CD4-positive, alpha-beta T cell treated with Interferon alpha-2 for 1 hour (primary cell): ENCODE measurements around the gene TPGS1.

Experiments used
- DNase-seq, 2 donors: peaks; one replicate each; pipeline ENCODE4 v3.0.0-alpha.2; 2020 to 2022

The TPGS1 gene, protein sequence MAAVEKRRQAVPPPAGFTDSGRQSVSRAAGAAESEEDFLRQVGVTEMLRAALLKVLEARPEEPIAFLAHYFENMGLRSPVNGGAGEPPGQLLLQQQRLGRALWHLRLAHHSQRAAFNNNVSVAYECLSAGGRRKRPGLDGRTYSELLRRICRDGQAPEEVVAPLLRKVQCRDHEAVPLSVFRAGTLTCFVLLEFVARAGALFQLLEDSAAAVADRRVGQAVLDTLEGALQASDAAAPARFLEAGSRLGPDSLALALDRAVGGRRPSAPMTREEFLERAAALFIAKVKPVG

GRCh38 chr19:507286-508203, at the start of gene TPGS1:
TPGS1 (plus strand) TSS chr19:507497; CDS start chr19:507507, 10 bp downstream.
- DNase-seq: peak; percentile 63 to 78

GRCh38 chr19:457636-458035, 49.7 kb upstream of the TPGS1 start:
- no peak for DNase-seq

DNA sequence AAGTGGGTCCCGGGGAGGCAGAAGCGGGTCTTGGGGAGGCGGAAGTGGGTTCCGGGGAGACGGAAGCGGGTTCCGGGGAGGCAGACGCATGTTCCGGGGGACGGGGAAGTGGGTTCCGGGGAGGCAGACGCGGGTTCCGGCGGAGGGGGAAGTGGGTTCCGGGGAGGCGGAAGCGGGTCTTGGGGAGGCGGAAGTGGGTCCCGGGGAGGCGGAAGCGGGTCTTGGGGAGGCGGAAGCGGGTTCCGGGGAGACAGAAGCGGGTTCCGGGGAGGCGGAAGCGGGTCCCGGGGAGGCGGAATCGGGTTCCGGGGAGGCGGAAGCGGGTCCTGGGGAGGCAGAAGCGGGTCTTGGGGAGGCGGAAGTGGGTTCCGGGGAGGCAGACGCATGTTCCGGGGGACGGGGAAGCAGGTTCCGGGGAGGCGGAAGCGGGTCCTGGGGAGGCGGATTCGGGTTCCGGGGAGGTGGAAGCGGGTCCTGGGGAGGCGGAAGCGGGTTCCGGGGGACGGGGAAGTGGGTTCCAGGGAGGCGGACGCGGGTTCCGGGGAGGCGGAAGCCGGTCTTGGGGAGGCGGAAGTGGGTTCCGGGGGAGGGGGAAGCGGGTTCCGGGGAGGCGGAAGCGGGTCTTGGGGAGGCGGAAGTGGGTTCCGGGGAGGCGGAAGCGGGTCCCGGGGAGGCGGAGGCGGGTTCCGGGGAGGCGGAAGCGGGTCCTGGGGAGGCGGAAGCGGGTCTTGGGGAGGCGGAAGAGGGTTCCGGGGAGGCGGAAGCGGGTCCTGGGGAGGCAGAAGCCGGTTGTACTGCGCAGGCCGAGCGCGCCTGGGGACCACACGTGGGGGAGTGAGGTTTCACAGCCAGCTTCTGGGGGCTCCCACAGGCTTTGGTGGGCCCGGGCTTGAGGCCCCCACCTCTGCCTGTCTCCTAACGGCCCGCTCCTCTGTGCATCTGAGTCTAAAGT, 48.9 kb upstream of the TPGS1 start:
- DNase-seq: no peak

GRCh38 chr19:459724-460511, 47.4 kb upstream of the TPGS1 start:
- no peak for DNase-seq

DNA sequence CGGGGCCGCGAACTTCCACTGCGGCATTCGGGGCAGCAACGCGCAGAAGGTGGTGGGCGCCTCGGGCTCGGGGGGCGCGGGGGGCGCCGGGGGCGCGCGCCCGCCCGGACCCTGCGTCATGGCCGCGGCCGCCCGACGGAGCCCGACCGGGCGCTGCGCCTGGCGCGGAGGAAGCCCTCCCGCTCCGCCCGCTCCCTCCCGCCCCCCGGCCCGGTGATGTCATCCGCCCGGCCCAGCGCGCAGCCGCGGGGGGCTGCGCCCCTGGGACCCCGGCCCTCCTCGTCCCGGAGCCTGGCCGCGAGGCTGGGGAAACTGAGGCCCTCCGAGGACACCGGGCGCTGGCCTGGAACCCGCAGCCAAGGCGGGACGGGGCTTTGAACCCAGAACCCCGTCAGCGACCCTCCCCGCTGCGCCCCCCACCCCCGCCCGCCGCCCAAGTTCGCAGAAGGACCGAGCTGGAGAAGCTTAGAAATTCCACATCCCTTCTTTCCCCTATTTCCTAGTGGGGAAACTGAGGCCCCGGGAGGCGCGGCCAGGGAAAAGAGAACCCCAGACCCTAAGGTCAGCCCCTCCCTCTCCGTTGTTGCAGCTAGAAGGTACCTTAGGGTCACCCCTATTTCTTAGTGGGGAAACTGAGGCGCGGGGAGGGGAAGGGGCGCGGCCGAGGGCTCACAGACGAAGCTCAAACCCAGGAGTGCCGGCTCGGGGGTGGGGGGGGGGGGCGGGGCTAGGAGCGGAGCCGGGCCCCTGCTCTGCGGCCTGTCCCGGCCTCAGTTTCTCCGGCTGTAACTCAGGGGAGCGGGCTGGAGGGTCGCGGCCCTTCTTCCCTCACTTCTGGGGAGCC, 46.2 kb upstream of the TPGS1 start, which contains the start of gene SHC2:
Gene SHC2 (minus strand): TSS at position 157 of the 844 bp plus-strand sequence. CDS start 37 bp downstream, at position 120.
- DNase-seq: no peak

GRCh38 chr19:461721-462551, 45.4 kb upstream of the TPGS1 start:
- no peak for DNase-seq

- no peak for DNase-seq
Observed at GRCh38 chr19:463483-464207, 43.7 kb upstream of the TPGS1 start.

DNA sequence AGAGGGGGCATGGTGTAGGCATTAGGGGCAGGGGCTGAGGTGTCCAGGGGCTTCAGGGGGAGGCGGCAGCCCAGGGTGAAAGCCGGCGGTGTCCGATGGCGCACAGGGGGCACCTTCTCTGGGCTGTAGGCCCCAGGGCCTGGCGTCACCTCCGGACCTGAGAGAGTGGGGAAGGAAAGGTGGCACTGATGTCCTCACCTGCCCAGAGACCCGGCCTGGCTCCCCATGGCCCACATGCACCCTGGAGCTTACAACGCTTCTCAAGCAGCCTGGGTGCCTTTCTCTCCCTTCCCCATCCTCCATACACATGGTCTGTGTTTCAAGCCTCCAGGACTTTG, 43.1 kb upstream of the TPGS1 start:
- DNase-seq: no peak

DNA sequence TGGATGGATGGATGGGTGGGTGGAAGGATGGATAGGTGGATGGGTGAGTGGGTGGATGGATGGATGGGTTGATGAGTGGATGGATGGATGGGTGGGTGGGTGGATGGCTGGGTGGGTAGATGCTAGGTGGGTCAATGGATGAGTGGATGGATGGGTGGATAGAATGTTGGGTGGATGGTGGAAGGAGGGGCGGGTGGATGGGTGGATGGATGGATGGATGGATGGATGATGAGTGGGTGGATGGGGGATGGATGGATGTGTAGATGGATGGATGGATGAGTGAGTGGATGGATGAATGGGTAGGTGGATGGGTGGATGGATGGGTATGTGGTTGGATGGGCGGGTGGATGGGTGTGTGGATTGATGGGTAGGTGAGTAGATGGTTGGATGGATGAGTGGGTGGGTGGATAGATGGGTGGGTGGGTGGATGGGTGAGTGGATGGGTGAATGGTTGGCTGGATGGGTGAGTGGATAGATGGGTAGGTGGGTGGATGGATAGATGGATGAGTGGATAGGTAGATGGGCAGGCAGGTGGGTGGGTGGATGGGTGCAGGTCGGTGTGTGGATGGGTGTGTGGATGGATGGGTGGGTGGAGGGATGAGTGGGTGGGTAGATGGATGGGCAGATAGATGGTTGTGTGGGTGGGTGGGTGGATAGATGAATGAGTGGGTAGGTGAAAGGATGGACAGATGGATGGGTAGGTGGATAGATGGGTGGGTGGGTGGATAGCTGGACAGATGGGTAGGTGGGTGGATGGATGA, 42.1 kb upstream of the TPGS1 start:
- DNase-seq: no peak

DNA sequence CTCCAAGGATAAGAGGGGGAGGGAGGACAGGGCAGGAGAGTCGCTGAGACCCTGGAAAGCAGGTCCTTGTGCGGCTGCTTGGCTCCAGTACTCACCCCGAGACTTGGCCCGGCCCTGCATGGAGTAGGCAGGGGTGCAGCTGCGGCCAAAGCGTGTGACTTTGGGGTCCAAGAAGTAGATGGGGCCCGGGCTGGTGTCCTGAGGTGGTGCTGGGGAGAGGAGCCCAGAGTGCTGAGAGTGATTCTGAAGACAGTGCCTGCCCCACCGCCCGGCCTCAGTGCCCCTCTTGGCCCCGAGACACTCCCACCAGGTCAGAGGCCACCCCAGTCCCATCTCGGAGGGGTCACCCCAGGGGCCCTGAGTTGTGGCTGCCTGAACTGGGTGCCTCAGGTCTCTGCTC, 39.7 kb upstream of the TPGS1 start:
- no peak for DNase-seq

DNA sequence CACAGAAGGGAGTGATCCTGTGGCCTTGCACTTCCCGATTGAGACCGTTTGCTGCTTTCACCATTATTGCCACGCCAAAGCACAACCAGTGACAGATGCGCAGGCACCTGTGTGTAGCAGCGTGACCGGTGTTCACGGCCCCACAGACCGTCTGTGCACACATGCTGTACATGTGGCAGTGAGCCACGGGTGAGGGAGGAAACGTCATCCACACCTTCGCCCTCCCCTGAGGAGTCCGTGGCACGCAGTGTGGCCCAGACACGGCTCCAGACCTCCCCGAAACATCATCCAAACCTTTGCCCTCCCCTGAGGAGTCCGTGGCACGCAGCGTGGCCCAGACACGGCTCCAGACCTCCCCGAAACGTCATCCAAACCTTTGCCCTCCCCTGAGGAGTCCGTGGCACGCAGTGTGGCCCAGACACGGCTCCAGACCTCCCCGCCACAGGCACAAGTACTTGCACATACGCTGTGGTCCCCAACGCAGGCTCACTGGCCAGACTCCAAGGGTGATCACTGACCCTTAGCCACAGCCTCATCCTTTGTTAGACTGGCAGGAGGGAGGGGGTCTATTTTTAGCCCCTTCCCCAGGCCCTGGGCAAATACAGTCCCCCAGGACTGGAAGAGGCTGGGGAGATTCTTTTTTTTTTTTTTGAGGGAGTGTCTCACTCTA, 38.6 kb upstream of the TPGS1 start:
- no peak for DNase-seq

DNA sequence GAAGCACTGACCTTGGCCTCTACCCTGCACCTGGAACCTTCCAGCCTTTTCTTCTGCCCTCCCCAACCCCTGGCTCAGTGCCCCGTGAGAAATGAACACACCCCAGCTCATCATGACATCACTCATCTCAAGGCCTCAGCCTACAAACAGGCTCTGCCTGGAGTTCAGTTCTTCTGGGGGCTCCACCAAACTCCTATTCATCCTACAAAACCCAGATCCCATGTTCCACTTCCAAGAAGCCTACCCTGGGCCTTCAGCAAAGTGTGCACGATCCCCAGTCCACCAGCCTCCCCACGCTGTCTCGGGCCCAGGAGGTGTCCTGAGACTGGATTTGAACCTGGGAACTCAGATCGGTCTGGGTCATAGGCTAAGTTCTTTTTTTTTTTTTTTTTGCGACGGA, 37.5 kb upstream of the TPGS1 start:
- no peak for DNase-seq

- no peak for DNase-seq
Observed at GRCh38 chr19:470701-471100, 36.6 kb upstream of the TPGS1 start.

GRCh38 chr19:472005-472858, 35.1 kb upstream of the TPGS1 start:
- DNase-seq: no peak

DNA sequence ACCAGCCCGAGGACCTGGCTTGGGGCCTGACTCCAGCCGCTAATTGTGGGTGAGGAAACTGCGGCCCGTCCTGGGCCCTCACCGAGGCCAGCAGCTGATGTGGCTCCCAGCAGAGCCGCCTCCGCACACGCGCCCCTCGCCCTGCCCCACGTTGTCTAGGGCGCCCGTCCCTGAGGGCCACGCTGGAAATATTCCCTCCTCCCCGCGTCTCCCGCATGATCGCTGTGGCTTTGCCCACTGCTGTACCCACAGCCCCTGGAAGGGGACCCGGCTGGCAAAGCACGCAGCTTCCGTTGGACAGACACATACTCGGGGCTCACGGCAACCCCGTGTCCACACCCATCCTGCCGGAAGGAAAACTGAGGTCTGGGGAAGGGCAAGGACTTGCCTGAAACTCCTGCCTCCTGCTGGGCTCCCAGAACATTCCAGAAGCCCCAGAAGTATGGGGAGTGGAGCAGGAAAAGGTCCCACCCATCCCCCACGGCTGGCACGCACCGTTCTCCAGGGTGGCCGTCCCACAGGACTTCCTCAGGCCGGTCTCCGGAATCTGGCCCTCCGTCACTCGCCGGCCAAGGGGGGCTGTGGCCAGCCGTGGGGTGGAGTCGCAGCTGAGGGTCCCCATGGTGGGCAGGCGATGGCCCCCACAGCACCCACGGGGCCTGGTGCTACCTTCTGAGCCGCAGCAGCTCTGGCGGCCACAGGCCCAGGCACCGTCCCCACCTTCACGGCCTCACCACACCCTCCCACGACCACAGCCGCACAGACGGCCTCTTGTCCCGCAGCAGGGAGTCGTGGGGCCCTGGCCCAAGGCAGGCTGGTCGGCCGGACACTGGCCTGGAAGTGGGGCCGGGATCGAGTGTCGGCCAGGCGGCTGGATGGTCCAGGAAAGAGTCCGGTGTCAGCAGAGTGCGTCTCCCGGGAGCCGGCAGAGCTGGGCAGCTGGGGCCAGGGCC, 32.9 kb upstream of the TPGS1 start:
- no peak for DNase-seq

DNA sequence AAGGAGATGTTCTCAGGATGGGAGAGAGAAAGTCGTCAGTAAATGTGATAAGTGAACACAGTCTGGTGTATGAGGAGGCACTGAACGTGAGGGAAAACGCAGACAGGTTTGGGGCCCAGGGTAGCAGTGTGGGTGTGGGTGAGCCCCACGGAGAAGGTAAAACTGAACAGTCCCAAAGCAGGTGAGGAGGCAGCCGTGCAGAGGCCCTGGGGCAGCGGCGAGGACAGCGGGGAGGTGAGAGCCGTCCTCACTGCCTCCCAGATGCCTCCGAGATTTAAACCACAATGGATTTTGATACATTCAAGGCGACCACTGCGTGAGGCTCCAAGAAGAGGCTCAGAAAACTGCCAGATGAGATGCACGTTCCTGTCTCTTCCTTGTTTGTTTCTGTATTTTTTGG, 31.9 kb upstream of the TPGS1 start:
- DNase-seq: no peak
